IMR-90 (cell line): ENCODE data around the gene TENM3. TPM values are rescaled to one million over a fixed set of nuclear protein-coding genes. Genes with fewer than 3 reads are reported as not detected.

Experiments used
- ATAC-seq: fragments of 200-7000 bp; cut with Tn5 transposase; 2 replicates; pipeline ENCODE4 v1.9.1; 2020; ENCODE audit warnings: low read depth, mild to moderate bottlenecking, moderate library complexity
- BruUV-seq: library from RNA; stranded (reverse); fragments of 400-500 nt; replicated peaks from 2 replicates; lab custom pipeline; 2021; lab: Mats Ljungman, UMichigan
- CTCF ChIA-PET: fragments of 300-600 bp; formaldehyde crosslinking; extraction: SDS; loops from one replicate; lab custom pipeline; 2021; ENCODE audit warnings: antibody characterized with exemption; lab: Yijun Ruan, JAX
- POLR2A ChIA-PET: fragments of 300-600 bp; sonication (Branson Sonifier 250); formaldehyde crosslinking; loops from one replicate; lab custom pipeline; 2022; ENCODE audit warnings: antibody characterized with exemption; ENCODE audit not compliant: unreplicated experiment; lab: Charles Lee
- DNase-seq: peaks from one replicate; pipeline ENCODE4 v3.0.0; 2013
- H2AFZ ChIP-seq: replicated peaks from 2 replicates; pipeline ENCODE3; 2013; ENCODE audit warnings: low read length, mild to moderate bottlenecking; ENCODE audit not compliant: poor library complexity
- H2AK5ac ChIP-seq: 2 replicates; pipeline ENCODE4 v1.6.1; 2013; ENCODE audit warnings: low read depth, low read length, inconsistent platforms
- H2AK9ac ChIP-seq: replicated peaks from 2 replicates; pipeline ENCODE3; 2013; ENCODE audit warnings: mild to moderate bottlenecking, low read depth, low read length, moderate library complexity; ENCODE audit not compliant: poor library complexity
- H2BK120ac ChIP-seq: 2 replicates; pipeline ENCODE4 v1.6.1; 2013; ENCODE audit warnings: low read depth, low read length, inconsistent platforms
- H2BK15ac ChIP-seq: 3 replicates; pipeline ENCODE4 v1.6.1; 2013; ENCODE audit warnings: low read depth, low read length, inconsistent platforms
- H2BK20ac ChIP-seq: 2 replicates; pipeline ENCODE4 v1.6.1; 2013; ENCODE audit warnings: low read depth, mild to moderate bottlenecking, inconsistent platforms, low read length, moderate library complexity
- H2BK5ac ChIP-seq: 2 replicates; pipeline ENCODE4 v1.6.1; 2013; ENCODE audit warnings: mild to moderate bottlenecking, low read depth, low read length, inconsistent platforms; ENCODE audit not compliant: poor library complexity, severe bottlenecking
- H3K14ac ChIP-seq: replicated peaks from 2 replicates; pipeline ENCODE4 v1.6.1; 2013; ENCODE audit warnings: low read depth, low read length, inconsistent platforms
- H3K18ac ChIP-seq: 2 replicates; pipeline ENCODE4 v1.6.1; 2013; ENCODE audit warnings: low read depth, low read length, control low read depth
- H3K23ac ChIP-seq: 2 replicates; pipeline ENCODE4 v1.6.1; 2013; ENCODE audit warnings: low read depth, low read length, inconsistent platforms
- H3K27ac ChIP-seq: 2 replicates; pipeline ENCODE4 v1.5.1; 2013; ENCODE audit warnings: mild to moderate bottlenecking, control low read depth, low read length; ENCODE audit not compliant: insufficient read depth
- H3K27me3 ChIP-seq: 2 replicates; pipeline ENCODE4 v1.6.1; 2013; ENCODE audit warnings: low read length; ENCODE audit not compliant: control insufficient read depth, insufficient read depth
- H3K36me3 ChIP-seq: 2 replicates; pipeline ENCODE4 v1.6.1; 2013; ENCODE audit warnings: low read length, mixed read lengths; ENCODE audit not compliant: control insufficient read depth, insufficient read depth
- H3K4ac ChIP-seq: 2 replicates; pipeline ENCODE4 v1.6.1; 2013; ENCODE audit warnings: low read depth, low read length, inconsistent platforms
- H3K4me1 ChIP-seq: 2 replicates; pipeline ENCODE4 v1.6.1; 2013; ENCODE audit warnings: low read length, mixed read lengths; ENCODE audit not compliant: control insufficient read depth, insufficient read depth
- H3K4me2 ChIP-seq: 2 replicates; pipeline ENCODE4 v1.6.1; 2013; ENCODE audit warnings: low read depth, mild to moderate bottlenecking, control low read depth, low read length, moderate library complexity
- H3K4me3 ChIP-seq: 2 replicates; pipeline ENCODE4 v1.5.1; 2013; ENCODE audit warnings: low read depth, mild to moderate bottlenecking, control low read depth, low read length, moderate library complexity; ENCODE audit not compliant: insufficient read depth
- H3K56ac ChIP-seq: 2 replicates; pipeline ENCODE4 v1.6.1; 2013; ENCODE audit warnings: low read length, inconsistent platforms; ENCODE audit not compliant: insufficient read depth; ENCODE audit errors: extremely low read depth
- H3K79me1 ChIP-seq, 2 experiments: 2 replicates each; pipeline ENCODE4 v1.6.1; 2013; ENCODE audit warnings: low read length in 2 of 2, inconsistent platforms in 1 of 2, low read depth in 1 of 2
- H3K9ac ChIP-seq: 2 replicates; pipeline ENCODE4 v1.6.1; 2013; ENCODE audit warnings: low read depth, low read length, control low read depth
- H3K9me1 ChIP-seq: 2 replicates; pipeline ENCODE4 v1.6.1; 2013; ENCODE audit warnings: low read length, inconsistent platforms; ENCODE audit not compliant: insufficient read depth
- H3K9me3 ChIP-seq: 2 replicates; pipeline ENCODE4 v1.6.1; 2013; ENCODE audit warnings: low read length; ENCODE audit not compliant: control insufficient read depth, insufficient read depth
- H4K20me1 ChIP-seq: 2 replicates; pipeline ENCODE4 v1.6.1; 2013; ENCODE audit warnings: low read length, inconsistent platforms; ENCODE audit not compliant: insufficient read depth
- H4K5ac ChIP-seq: 2 replicates; pipeline ENCODE4 v1.6.1; 2013; ENCODE audit warnings: mild to moderate bottlenecking, low read depth, low read length, control low read depth
- H4K8ac ChIP-seq, 2 experiments: 2 replicates each; pipeline ENCODE4 v1.6.1; 2013; ENCODE audit warnings: low read depth in 2 of 2, low read length in 2 of 2, control low read depth in 1 of 2, inconsistent platforms in 1 of 2
- H4K91ac ChIP-seq: 2 replicates; pipeline ENCODE4 v1.6.1; 2013; ENCODE audit warnings: low read depth, low read length, inconsistent platforms; ENCODE audit not compliant: insufficient read depth
- BHLHE40 ChIP-seq: fragments of 150-350 bp; IDR thresholded peaks from 2 replicates; pipeline ENCODE4 v1.6.1; 2016; ENCODE audit warnings: mild to moderate bottlenecking, low read depth, low read length
- CEBPB ChIP-seq: IDR thresholded peaks from 2 replicates; pipeline ENCODE4 v1.6.1; 2012; ENCODE audit warnings: low read depth, low read length, improper control_type of control experiment
- CHD1 ChIP-seq: IDR thresholded peaks from 2 replicates; pipeline ENCODE4 v1.6.1; 2012; ENCODE audit warnings: low read depth, low read length, improper control_type of control experiment
- FOS ChIP-seq: fragments of 150-350 bp; IDR thresholded peaks from 2 replicates; pipeline ENCODE4 v1.6.1; 2016; ENCODE audit warnings: low read depth, low read length
- MAFK ChIP-seq: IDR thresholded peaks from 2 replicates; pipeline ENCODE4 v1.6.1; 2012; ENCODE audit warnings: low read depth, low read length, improper control_type of control experiment
- MAZ ChIP-seq: IDR thresholded peaks from 2 replicates; pipeline ENCODE4 v1.6.1; 2012; ENCODE audit warnings: low read depth, mild to moderate bottlenecking, low read length, improper control_type of control experiment, moderate library complexity, borderline replicate concordance
- MXI1 ChIP-seq: IDR thresholded peaks from 2 replicates; pipeline ENCODE4 v1.6.1; 2012; ENCODE audit warnings: low read depth, mild to moderate bottlenecking, low read length, moderate library complexity, borderline replicate concordance
- NFE2L2 ChIP-seq: fragments of 150-350 bp; IDR thresholded peaks from 2 replicates; pipeline ENCODE4 v1.6.1; 2016; ENCODE audit warnings: low read depth, mild to moderate bottlenecking, low read length
- POLR2A ChIP-seq: IDR thresholded peaks from 2 replicates; pipeline ENCODE4 v1.6.1; 2012; ENCODE audit warnings: mild to moderate bottlenecking, low read depth, low read length
- RAD21 ChIP-seq: IDR thresholded peaks from 2 replicates; pipeline ENCODE4 v1.6.1; 2012; ENCODE audit warnings: low read length, improper control_type of control experiment
- RCOR1 ChIP-seq: IDR thresholded peaks from 2 replicates; pipeline ENCODE4 v1.6.1; 2012; ENCODE audit warnings: mild to moderate bottlenecking, low read length, improper control_type of control experiment; ENCODE audit not compliant: insufficient replicate concordance
- RFX5 ChIP-seq: IDR thresholded peaks from 2 replicates; pipeline ENCODE4 v1.8.0; 2012; ENCODE audit warnings: low read depth, mild to moderate bottlenecking, low read length, moderate library complexity
- SMC3 ChIP-seq: fragments of 150-350 bp; IDR thresholded peaks from 2 replicates; pipeline ENCODE4 v1.6.1; 2016; ENCODE audit warnings: low read depth, mild to moderate bottlenecking, antibody characterized with exemption, low read length, moderate library complexity
- USF2 ChIP-seq: fragments of 150-350 bp; IDR thresholded peaks from 2 replicates; pipeline ENCODE4 v1.6.1; 2017; ENCODE audit warnings: mild to moderate bottlenecking, antibody characterized with exemption, low read length, low read depth
- WGBS, 2 experiments: methylation state at CpG; one replicate each; pipeline versions ENCODE4 v1.1.5 to v1.1.7; 2013; ENCODE audit warnings: missing lambda C conversion rate in 2 of 2; ENCODE audit not compliant: insufficient read length in 1 of 2; ENCODE audit errors: extremely low coverage in 2 of 2; 5-methylcytosine and 5-hydroxymethylcytosine counted together
- dilution Hi-C: fragments of 300-500 bp; cut with HindIII; formaldehyde crosslinking; loops from one replicate; pipeline ENCODE4 v1.14.3; 2018; ENCODE audit warnings: low sequenced_read_pairs; ENCODE audit not compliant: unreplicated experiment
- in situ Hi-C: fragments of 300-500 bp; cut with MboI; formaldehyde crosslinking; loops from 3 replicates; pipeline ENCODE4 v1.14.3; 2019; ENCODE audit warnings: low sequenced_read_pairs, inconsistent platforms, mixed read lengths
- intact Hi-C: fragments of 100-400 bp; cut with micrococcal nuclease; formaldehyde crosslinking; loops from 2 replicates; pipeline ENCODE4 v1.10.0; 2022
- polyA plus RNA-seq, 3 experiments: library from polyadenylated mRNA; depleted of rRNA; stranded (reverse); fragments of >200 nt; gene quantifications; 2 replicates each; pipeline ENCODE4 v1.2.3, GENCODE V29; 2012; ENCODE audit warnings: low replicate concordance in 1 of 3
- total RNA-seq: library from RNA; depleted of rRNA; stranded (reverse); fragments of >200 nt; gene quantifications from 2 replicates; pipeline ENCODE4 v1.2.3, GENCODE V29; 2012
- TF ChIP-seq, protein P1 (sequence below): fragments of 150-350 bp; IDR thresholded peaks from 2 replicates; pipeline ENCODE4 v1.6.1; 2016; ENCODE audit warnings: low read depth, mild to moderate bottlenecking, low read length, moderate library complexity, borderline replicate concordance
- TF ChIP-seq, protein P2 (sequence below): conservative IDR thresholded peaks from 2 replicates; pipeline ENCODE4 v1.5.1; 2012; ENCODE audit warnings: mild to moderate bottlenecking, low read depth, low read length, improper control_type of control experiment

The TENM3 gene
- total and polyA plus RNA-seq, 2 of the 4 experiments (the other 2 are of a cell fraction), result 29.9 to 173 TPM

DNA sequence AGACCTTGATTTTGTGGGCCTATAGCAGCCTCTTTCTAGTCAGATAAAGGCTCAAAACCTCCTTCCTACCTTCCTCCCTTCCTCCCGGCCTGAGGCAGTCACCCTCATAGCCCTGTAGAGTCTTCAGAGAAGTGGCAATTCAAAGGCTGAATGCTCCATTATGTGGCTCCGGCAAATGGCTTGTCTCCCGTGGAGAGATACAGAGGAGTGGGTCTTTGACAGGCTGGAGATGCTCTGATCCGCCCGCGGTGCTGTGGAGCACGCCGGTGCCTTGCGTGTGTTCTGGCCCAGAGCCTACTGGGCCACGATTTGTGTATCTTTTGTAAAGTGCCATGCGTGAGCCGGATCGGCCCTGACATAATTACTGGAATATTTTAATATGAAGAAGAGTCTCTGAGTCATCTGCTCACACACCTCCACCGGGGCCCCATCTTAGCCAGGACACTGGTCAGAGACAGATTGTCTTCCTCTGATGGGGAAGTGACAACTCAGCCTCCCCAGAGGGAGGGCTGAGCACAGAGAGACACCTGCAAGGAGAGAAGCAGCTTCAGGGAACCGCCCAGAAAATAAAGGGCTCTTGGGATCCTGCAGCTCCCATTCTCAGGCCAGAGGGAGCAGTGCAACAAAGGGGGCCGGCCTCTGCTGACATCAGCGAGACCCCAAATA, 585.3 kb downstream of the TENM3 start:
- Histone ChIP-seq H3K56ac (no peak overlapping the region), H3K9ac (no peak overlapping the region), H3K14ac (no peak overlapping the region), H2AFZ (no peak overlapping the region), H3K27ac (no peak overlapping the region), H3K4me2 (no peak overlapping the region), H3K9me3 (peaks cover 3% of the 10 kb centered on the region; the same call in 1 of the 2 replicates), H3K4me3 (no peak overlapping the region), H4K5ac (no peak overlapping the region), H2AK9ac (no peak overlapping the region), H3K18ac (no peak overlapping the region), H4K91ac (no peak overlapping the region), H3K27me3 (peaks cover 9% of the 10 kb centered on the region), H4K8ac (no peak overlapping the region), H3K79me1 (no peaks in the 10 kb centered on the region), H4K20me1 (no peaks in the 10 kb centered on the region), H3K23ac (no peak overlapping the region), H2BK20ac (no peak overlapping the region), H3K9me1 (no peaks in the 10 kb centered on the region), H3K36me3 (no peaks in the 10 kb centered on the region), H2BK15ac (no peak overlapping the region), H3K4me1 (no peaks in the 10 kb centered on the region), H2BK5ac (no peak overlapping the region), H3K4ac (no peak overlapping the region), H2AK5ac (no peak overlapping the region), H2BK120ac (no peak overlapping the region)
- TF ChIP-seq NFE2L2 (no peak), POLR2A (no peak), FOS (no peak), SMC3 (no peak), CHD1 (no peak), MXI1 (no peak), RCOR1 (no peak), CEBPB (no peak), USF2 (no peak), MAFK (no peak), MAZ (no peak), RAD21 (no peak), BHLHE40 (no peak), RFX5 (no peak)
- TF ChIP-seq, protein P1, sequence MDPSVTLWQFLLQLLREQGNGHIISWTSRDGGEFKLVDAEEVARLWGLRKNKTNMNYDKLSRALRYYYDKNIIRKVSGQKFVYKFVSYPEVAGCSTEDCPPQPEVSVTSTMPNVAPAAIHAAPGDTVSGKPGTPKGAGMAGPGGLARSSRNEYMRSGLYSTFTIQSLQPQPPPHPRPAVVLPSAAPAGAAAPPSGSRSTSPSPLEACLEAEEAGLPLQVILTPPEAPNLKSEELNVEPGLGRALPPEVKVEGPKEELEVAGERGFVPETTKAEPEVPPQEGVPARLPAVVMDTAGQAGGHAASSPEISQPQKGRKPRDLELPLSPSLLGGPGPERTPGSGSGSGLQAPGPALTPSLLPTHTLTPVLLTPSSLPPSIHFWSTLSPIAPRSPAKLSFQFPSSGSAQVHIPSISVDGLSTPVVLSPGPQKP, result no peak
- TF ChIP-seq, protein P2, sequence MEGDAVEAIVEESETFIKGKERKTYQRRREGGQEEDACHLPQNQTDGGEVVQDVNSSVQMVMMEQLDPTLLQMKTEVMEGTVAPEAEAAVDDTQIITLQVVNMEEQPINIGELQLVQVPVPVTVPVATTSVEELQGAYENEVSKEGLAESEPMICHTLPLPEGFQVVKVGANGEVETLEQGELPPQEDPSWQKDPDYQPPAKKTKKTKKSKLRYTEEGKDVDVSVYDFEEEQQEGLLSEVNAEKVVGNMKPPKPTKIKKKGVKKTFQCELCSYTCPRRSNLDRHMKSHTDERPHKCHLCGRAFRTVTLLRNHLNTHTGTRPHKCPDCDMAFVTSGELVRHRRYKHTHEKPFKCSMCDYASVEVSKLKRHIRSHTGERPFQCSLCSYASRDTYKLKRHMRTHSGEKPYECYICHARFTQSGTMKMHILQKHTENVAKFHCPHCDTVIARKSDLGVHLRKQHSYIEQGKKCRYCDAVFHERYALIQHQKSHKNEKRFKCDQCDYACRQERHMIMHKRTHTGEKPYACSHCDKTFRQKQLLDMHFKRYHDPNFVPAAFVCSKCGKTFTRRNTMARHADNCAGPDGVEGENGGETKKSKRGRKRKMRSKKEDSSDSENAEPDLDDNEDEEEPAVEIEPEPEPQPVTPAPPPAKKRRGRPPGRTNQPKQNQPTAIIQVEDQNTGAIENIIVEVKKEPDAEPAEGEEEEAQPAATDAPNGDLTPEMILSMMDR, result no peak
- intact Hi-C loops (no loop called here), in situ Hi-C loops (no loop called here), dilution Hi-C loops (no loop called here)
- DNase-seq (no peak), ATAC-seq (no peak)
- 46% methylated on average over 2 of the region's 17 CpGs; no CpG with 5 or more reads in 1 of the 2 experiments for WGBS, 2 experiments
- POLR2A ChIA-PET, result no interaction called here
- CTCF ChIA-PET, result no interaction called here
- BruUV-seq, result no TSS peak
